Coronary artery (tissue), 2 donors: ENCODE results near the gene EXOC3L2.

ENCODE experiments used
- DNase-seq: peaks from one replicate; pipeline ENCODE4 v3.0.0-alpha.2; 2017; ENCODE audit warnings: low spot score
- H3K27ac ChIP-seq, 2 donors: fragments of 200-600 bp; sonication (generic); one replicate each; pipeline ENCODE4 v1.5.1; 2016 to 2019
- H3K4me3 ChIP-seq: fragments of 200-600 bp; sonication (generic); 2 replicates; pipeline ENCODE4 v1.5.1; 2016; ENCODE audit warnings: mild to moderate bottlenecking, moderate library complexity
- TF ChIP-seq, protein P1 (sequence below): fragments of 200-600 bp; sonication (generic); IDR thresholded peaks from one replicate; pipeline ENCODE4 v1.5.1; 2019; ENCODE audit warnings: antibody characterized with exemption

The EXOC3L2 gene

GRCh38 chr19:45245334-45245787 lies at the start of gene EXOC3L2:
Gene EXOC3L2, minus strand, starts transcription at chr19:45245407. Its CDS starts 6,362 bp downstream, at chr19:45239045.
- TF ChIP-seq, protein P1, sequence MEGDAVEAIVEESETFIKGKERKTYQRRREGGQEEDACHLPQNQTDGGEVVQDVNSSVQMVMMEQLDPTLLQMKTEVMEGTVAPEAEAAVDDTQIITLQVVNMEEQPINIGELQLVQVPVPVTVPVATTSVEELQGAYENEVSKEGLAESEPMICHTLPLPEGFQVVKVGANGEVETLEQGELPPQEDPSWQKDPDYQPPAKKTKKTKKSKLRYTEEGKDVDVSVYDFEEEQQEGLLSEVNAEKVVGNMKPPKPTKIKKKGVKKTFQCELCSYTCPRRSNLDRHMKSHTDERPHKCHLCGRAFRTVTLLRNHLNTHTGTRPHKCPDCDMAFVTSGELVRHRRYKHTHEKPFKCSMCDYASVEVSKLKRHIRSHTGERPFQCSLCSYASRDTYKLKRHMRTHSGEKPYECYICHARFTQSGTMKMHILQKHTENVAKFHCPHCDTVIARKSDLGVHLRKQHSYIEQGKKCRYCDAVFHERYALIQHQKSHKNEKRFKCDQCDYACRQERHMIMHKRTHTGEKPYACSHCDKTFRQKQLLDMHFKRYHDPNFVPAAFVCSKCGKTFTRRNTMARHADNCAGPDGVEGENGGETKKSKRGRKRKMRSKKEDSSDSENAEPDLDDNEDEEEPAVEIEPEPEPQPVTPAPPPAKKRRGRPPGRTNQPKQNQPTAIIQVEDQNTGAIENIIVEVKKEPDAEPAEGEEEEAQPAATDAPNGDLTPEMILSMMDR, result no peak
- Histone ChIP-seq H3K27ac (peak within 1 kb of the TSS in 1 of 2 donors; percentile 49), H3K4me3 (no peak within 1 kb of the TSS)
- no peak for DNase-seq

DNA sequence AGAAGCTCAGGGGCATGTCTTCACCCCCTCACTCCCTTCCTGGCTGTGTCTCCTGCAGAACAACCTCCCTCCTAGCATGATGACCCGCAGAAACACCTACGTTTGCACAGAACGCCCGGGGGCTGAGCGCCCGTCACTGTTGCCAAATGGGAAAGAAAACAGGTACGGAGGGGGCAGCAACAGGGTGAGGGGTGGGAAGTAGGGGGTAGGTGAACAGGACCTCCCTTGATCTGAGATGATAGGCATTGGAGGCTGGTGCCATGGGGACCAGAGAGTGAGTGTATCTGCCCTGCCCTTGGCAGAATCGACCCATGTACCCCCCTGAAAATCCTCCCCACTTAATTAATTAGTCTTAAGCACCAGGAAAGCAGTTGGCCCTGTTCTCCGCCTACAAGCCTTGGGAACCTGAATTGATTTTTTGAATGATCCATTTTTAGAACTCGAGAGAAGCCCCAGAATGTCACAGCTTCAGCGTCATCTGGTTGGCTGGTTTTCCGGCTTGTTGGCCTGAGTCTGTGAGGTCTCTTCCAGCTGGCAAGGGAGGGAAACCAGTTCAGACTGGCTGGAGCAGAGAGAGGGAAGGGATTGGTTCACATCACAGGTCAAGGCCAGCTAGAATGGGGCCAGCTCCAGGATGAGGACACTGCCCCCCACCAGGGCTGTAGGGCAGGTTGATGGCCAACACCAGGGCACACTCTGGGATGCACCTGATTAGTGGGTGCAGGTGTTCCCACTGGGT lies 49.3 kb upstream of the EXOC3L2 start:
- Histone ChIP-seq H3K4me3 (no peak overlapping the region), H3K27ac (no peak overlapping the region)
- TF ChIP-seq, protein P1, result no peak
- no peak for DNase-seq

DNA sequence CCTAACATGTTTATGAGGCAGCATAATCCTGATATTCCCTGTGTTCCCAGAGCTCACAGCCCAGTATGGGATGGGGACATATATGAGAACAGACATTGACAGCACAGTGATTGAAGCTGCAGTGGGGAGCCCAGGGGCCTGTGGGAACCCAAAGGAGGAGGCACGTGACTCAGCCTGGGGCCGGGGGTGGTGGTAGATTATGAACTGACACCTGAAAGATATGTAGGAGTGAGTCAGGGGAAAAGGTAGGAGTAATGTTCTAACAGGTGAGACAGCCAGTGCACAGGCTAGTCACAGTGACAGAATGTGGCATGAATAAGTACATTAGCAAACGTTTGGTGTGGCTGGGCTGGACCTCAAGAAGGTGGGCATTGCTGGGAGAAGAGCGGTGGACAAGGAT lies 48.5 kb upstream of the EXOC3L2 start:
- TF ChIP-seq, protein P1, result no peak
- no peak overlapping the region for H3K27ac ChIP-seq
- H3K4me3 ChIP-seq, result no peak overlapping the region
- no peak for DNase-seq

- no peak overlapping the region for H3K4me3 ChIP-seq
- no peak for DNase-seq
- H3K27ac ChIP-seq, result no peak overlapping the region
- TF ChIP-seq, protein P1, result no peak
These were observed 46.6 kb upstream of the EXOC3L2 start for GRCh38 chr19:45291834-45292233.

DNA sequence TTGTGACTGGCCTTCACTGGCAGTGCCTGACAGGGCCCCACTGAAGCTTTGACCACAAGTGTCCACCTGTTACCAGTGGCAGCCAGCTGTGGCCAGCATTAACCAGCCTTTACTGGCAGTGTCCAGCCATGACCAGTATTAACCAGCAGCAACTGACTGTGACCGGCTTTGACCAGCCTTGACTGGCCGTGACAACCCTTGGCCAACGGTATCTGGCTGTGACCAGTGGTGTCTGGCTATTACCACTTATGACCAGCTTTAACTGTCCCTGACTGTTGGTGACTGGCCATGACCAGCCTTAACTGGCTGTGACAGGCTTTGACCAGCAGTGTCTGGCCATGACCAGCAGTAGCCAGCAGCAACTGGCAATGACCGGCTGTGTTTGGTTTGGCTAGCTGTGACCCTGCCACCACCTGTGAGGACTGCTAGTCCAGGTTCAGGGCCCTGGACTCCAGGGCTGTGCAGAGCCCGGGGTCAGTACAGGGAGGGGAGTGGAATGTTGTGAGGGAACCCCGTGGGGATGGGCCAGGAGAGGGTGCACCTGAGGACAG lies 45.2 kb upstream of the EXOC3L2 start:
- DNase-seq, result no peak

GRCh38 chr19:45283443-45284033 lies 38.3 kb upstream of the EXOC3L2 start:
- TF ChIP-seq, protein P1, result no peak
- no peak overlapping the region for H3K27ac ChIP-seq
- H3K4me3 ChIP-seq, result no peak overlapping the region
- no peak for DNase-seq

More for the DNA sequence above, 45.2 kb upstream of the EXOC3L2 start:
- H3K4me3 ChIP-seq, result no peak overlapping the region
- H3K27ac ChIP-seq, result no peak overlapping the region
- TF ChIP-seq, protein P1, result no peak
